DOHH2 (cell line): ENCODE results near the gene UBFD1.

Experiments
- EZH2phosphoT487 ChIP-seq: fragments of 200-600 bp; sonication (generic); IDR thresholded peaks from 2 replicates; pipeline ENCODE4 v1.6.1; 2017; ENCODE audit warnings: borderline replicate concordance, mild to moderate bottlenecking, antibody characterized with exemption, low read length, moderate library complexity, mixed read lengths
- TF ChIP-seq, protein P1 (sequence below): fragments of 200-600 bp; sonication (generic); IDR thresholded peaks from one replicate; pipeline ENCODE4 v1.5.1; 2014; ENCODE audit warnings: antibody characterized with exemption, mild to moderate bottlenecking, low read depth, low read length; ENCODE audit not compliant: poor library complexity, severe bottlenecking

- TF ChIP-seq, protein P1, sequence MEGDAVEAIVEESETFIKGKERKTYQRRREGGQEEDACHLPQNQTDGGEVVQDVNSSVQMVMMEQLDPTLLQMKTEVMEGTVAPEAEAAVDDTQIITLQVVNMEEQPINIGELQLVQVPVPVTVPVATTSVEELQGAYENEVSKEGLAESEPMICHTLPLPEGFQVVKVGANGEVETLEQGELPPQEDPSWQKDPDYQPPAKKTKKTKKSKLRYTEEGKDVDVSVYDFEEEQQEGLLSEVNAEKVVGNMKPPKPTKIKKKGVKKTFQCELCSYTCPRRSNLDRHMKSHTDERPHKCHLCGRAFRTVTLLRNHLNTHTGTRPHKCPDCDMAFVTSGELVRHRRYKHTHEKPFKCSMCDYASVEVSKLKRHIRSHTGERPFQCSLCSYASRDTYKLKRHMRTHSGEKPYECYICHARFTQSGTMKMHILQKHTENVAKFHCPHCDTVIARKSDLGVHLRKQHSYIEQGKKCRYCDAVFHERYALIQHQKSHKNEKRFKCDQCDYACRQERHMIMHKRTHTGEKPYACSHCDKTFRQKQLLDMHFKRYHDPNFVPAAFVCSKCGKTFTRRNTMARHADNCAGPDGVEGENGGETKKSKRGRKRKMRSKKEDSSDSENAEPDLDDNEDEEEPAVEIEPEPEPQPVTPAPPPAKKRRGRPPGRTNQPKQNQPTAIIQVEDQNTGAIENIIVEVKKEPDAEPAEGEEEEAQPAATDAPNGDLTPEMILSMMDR = no peak
- TF ChIP-seq EZH2phosphoT487 = no peak
These were observed 52.4 kb downstream of the UBFD1 start for GRCh38 chr16:23609929-23610328.
